Muscle of back (tissue), 11 donors: ENCODE results near the gene NEU1. TPM values are rescaled to one million over a fixed set of nuclear protein-coding genes. Genes with fewer than 3 reads are reported as not detected.

Source experiments
- DNase-seq, 3 donors: peaks; one replicate each; pipeline versions ENCODE4 v3.0.0 to v3.0.0-alpha.2; 2013
- polyA plus RNA-seq, 10 donors: library from polyadenylated mRNA; unstranded; fragments of 120-200 nt; gene quantifications; one replicate each; pipeline ENCODE4 v1.2.1, GENCODE V29; 2013; ENCODE audit not compliant: insufficient read length in 10 of 10

Gene NEU1
- polyA plus RNA-seq, 10 donors: 15.3 to 19.4 (median 17.2) TPM

GRCh38 chr6:31897612-31898382 is 35.2 kb upstream of the NEU1 start, which contains the start of gene EHMT2:
Gene EHMT2, minus strand, starts transcription at chr6:31897698. Its CDS starts 21 bp downstream, at chr6:31897677.
- DNase-seq: peak; percentile 81 to 96 (median 92)

- DNase-seq: peak in 1 of 3 donors; percentile 22
Measured at GRCh38 chr6:31896856-31897611, 34.4 kb upstream of the NEU1 start.

GRCh38 chr6:31896493-31896855 is 33.9 kb upstream of the NEU1 start:
- DNase-seq: no peak

- DNase-seq: no peak
Measured at GRCh38 chr6:31892821-31893220, 30.2 kb upstream of the NEU1 start.

- DNase-seq: no peak
Measured at GRCh38 chr6:31889331-31889972, 26.8 kb upstream of the NEU1 start.

GRCh38 chr6:31888276-31889258 is 25.9 kb upstream of the NEU1 start:
- DNase-seq: no peak

GRCh38 chr6:31887173-31888007 is 24.8 kb upstream of the NEU1 start:
- no peak for DNase-seq

GRCh38 chr6:31886541-31886991 is 23.9 kb upstream of the NEU1 start:
- no peak for DNase-seq

- no peak for DNase-seq
Measured at GRCh38 chr6:31884528-31885035, 22.0 kb upstream of the NEU1 start.

GRCh38 chr6:31883676-31884075 is 21.1 kb upstream of the NEU1 start:
- no peak for DNase-seq

GRCh38 chr6:31882344-31882743 is 19.7 kb upstream of the NEU1 start:
- no peak for DNase-seq

GRCh38 chr6:31881136-31881859 is 18.7 kb upstream of the NEU1 start:
- no peak for DNase-seq

- no peak for DNase-seq
Measured at GRCh38 chr6:31880616-31881015, 18.0 kb upstream of the NEU1 start.

GRCh38 chr6:31879901-31880300 is 17.3 kb upstream of the NEU1 start:
- DNase-seq: no peak

- no peak for DNase-seq
Measured at GRCh38 chr6:31879143-31879542, 16.5 kb upstream of the NEU1 start.

GRCh38 chr6:31878726-31879125 is 16.1 kb upstream of the NEU1 start, which contains the start of gene SLC44A4:
Gene SLC44A4, minus strand, starts transcription at chr6:31878997. Its CDS starts 17 bp downstream, at chr6:31878980.
- DNase-seq: no peak

GRCh38 chr6:31878222-31878621 is 15.6 kb upstream of the NEU1 start:
- DNase-seq: no peak

GRCh38 chr6:31877651-31878161 is 15.1 kb upstream of the NEU1 start:
- DNase-seq: no peak

GRCh38 chr6:31877125-31877650 is 14.6 kb upstream of the NEU1 start:
- DNase-seq: no peak
